ENCODE data around the gene TCP11L2. TPM values are rescaled to one million over a fixed set of nuclear protein-coding genes. Genes with fewer than 3 reads are reported as not detected.
A peak's percentile ranks its signal among the peaks of the same experiment; 100 is the strongest.

TCP11L2 gene
- total and polyA plus RNA-seq, 2 of the 4 experiments (the other 2 are of a cell fraction): 7.3 to 32.8 TPM

DNA sequence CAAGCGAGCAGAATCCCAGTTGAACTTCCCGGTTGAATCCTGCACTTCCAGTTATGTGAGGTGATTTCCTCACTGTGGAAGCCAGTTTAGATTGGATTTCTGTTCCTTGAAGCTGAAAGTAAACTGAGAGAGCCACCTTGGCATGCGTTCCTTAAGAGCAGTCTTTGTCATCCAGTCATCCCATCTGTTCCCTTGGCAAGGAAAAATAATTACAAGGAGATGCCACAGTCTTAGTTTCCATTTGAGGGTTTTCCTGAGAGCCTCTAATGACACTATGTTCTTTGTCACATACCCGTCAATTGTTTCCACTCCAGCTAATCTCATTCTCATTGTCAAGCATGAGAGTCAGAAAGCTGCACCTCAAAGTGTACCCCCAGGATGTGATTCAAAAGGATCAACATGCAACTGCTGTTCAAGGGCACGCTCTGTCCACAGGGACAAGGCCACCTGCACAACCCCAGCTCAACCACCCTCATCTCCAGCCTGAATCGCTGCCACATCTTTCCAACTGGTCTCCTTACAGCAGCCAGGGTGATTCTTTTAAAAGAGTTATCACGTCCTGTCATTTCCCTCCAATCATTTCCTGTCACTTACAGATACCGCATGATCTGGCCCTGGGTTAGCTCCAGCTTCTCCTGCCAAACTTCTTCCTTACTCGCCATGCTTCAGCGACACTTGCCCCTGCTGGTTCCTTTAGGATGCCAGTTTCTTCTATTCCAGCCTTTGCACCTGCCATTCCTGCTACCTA is 18.0 kb upstream of the TCP11L2 start:
- Histone ChIP-seq H3K27ac (ENCODE audit: insufficient read depth, low read length) (no peak overlapping the region), H3K4me2 (ENCODE audit: low read depth, low read length) (no peak overlapping the region), H2AK5ac (ENCODE audit: low read depth, low read length) (0 out of 2 replicates have a peak overlapping the region, but pooled peaks have one; percentile 37), H3K23ac (ENCODE audit: low read depth, low read length) (no peak overlapping the region), H3K9me1 (ENCODE audit: insufficient read depth, low read length) (peaks cover 8% of the 10 kb centered on the region), H2BK5ac (ENCODE audit: low read depth, low read length, poor library complexity, severe bottlenecking) (no peak overlapping the region), H3K27me3 (ENCODE audit: control insufficient read depth, insufficient read depth, low read length) (no peaks in the 10 kb centered on the region; the same call in 1 of the 2 replicates), H3K18ac (ENCODE audit: low read depth, low read length) (no peak overlapping the region), H3K36me3 (ENCODE audit: control insufficient read depth, insufficient read depth, low read length) (no peaks in the 10 kb centered on the region), H3K4ac (ENCODE audit: low read depth, low read length) (no peak overlapping the region), H2BK15ac (ENCODE audit: low read depth, low read length) (no peak overlapping the region), H4K5ac (ENCODE audit: low read depth, low read length) (no peak overlapping the region), H2AK9ac (replicated peaks; ENCODE audit: low read depth, low read length, poor library complexity) (no peak overlapping the region), H3K14ac (replicated peaks; ENCODE audit: low read depth, low read length) (no peak overlapping the region), H3K4me3 (ENCODE audit: insufficient read depth, low read depth, low read length) (no peak overlapping the region), H3K4me1 (ENCODE audit: control insufficient read depth, insufficient read depth, low read length) (peaks cover 7% of the 10 kb centered on the region), H4K8ac (ENCODE audit: low read depth in 2 of 2, low read length in 2 of 2) (no peak overlapping the region), H3K56ac (ENCODE audit: extremely low read depth, insufficient read depth, low read length) (no peak overlapping the region), H3K9me3 (ENCODE audit: control insufficient read depth, insufficient read depth, low read length) (peaks cover 6% of the 10 kb centered on the region), H2AFZ (replicated peaks; ENCODE audit: low read length, poor library complexity) (no peak overlapping the region), H2BK20ac (ENCODE audit: low read depth, low read length) (no peak overlapping the region; the same call in 1 of the 2 replicates), H4K20me1 (ENCODE audit: insufficient read depth, low read length) (no peaks in the 10 kb centered on the region), H2BK120ac (ENCODE audit: low read depth, low read length) (no peak overlapping the region), H4K91ac (ENCODE audit: insufficient read depth, low read depth, low read length) (no peak overlapping the region), H3K79me1 (ENCODE audit: low read depth in 1 of 2, low read length in 2 of 2) (no peaks in the 10 kb centered on the region), H3K9ac (ENCODE audit: low read depth, low read length) (no peak overlapping the region)
- no TSS peak for BruUV-seq (replicated peaks)
- ChIA-PET POLR2A (ENCODE audit: unreplicated experiment) (no interaction called here), CTCF (interaction anchor here (0.9 kb wide), 1 partner anchor 58 kb away, joined by 3 read pairs; no protein-coding TSS in a partner anchor)
- WGBS, 2 experiments (ENCODE audit: extremely low coverage in 2 of 2, insufficient read length in 1 of 2): 80% methylated on average over 5 of the region's 10 CpGs; no CpG with 5 or more reads in 1 of the 2 experiments
- intact Hi-C loops (cut with micrococcal nuclease): loop anchor here (5.0 kb wide), 1 partner anchor 37 kb away; the partner anchor contains the start of gene CKAP4
- dilution Hi-C loops (cut with HindIII; ENCODE audit: low sequenced_read_pairs, unreplicated experiment): no loop called here
- in situ Hi-C loops (cut with MboI; ENCODE audit: low sequenced_read_pairs): loop anchor here (5.0 kb wide), 1 partner anchor 32 kb away; no protein-coding TSS in a partner anchor
- DNase-seq (no peak), ATAC-seq (ENCODE audit: low read depth) (no peak)
- no peak for TF ChIP-seq MAZ (IDR thresholded peaks at IDR 0.05; ENCODE audit: borderline replicate concordance, low read depth, low read length)
- no peak for TF ChIP-seq NFE2L2 (IDR thresholded peaks at IDR 0.05; ENCODE audit: low read depth, low read length)
- no peak for TF ChIP-seq RCOR1 (IDR thresholded peaks at IDR 0.05; ENCODE audit: insufficient replicate concordance, low read length)
- TF ChIP-seq FOS (IDR thresholded peaks at IDR 0.05; ENCODE audit: low read depth, low read length): no peak

Data from IMR-90 (cell line).